GM23338 (cell line): Measurements from ENCODE around the gene FAM13A. TPM values are rescaled to one million over a fixed set of nuclear protein-coding genes. Genes with fewer than 3 reads are reported as not detected.

Experiments
- ATAC-seq: fragments of 200-7000 bp; cut with Tn5 transposase; 3 replicates; pipeline ENCODE4 v1.9.1; 2020
- DNase-seq: peaks from one replicate; pipeline ENCODE4 v3.0.0-alpha.2; 2015; ENCODE audit warnings: low spot score
- H2AFZ ChIP-seq: fragments of 200-600 bp; sonication (generic); 2 replicates; pipeline ENCODE4 v1.8.0; 2016; ENCODE audit warnings: antibody characterized with exemption, mild to moderate bottlenecking, moderate library complexity
- H3F3A ChIP-seq: fragments of 200-600 bp; sonication (generic); replicated peaks from 2 replicates; pipeline ENCODE4 v1.8.0; 2017; ENCODE audit warnings: antibody characterized with exemption, mixed run types, low read depth
- H3K27ac ChIP-seq: fragments of 200-600 bp; sonication (generic); 2 replicates; pipeline ENCODE4 v1.6.1; 2016; ENCODE audit warnings: low read depth
- H3K27me3 ChIP-seq: fragments of 200-600 bp; sonication (generic); 2 replicates; pipeline ENCODE4 v1.8.0; 2016; ENCODE audit warnings: mild to moderate bottlenecking, mixed run types, moderate library complexity; ENCODE audit not compliant: insufficient read depth
- H3K36me3 ChIP-seq: fragments of 200-600 bp; sonication (generic); 2 replicates; pipeline ENCODE4 v1.8.0; 2016; ENCODE audit warnings: mild to moderate bottlenecking; ENCODE audit not compliant: insufficient read depth
- H3K4me1 ChIP-seq: fragments of 200-600 bp; sonication (generic); 2 replicates; pipeline ENCODE4 v1.8.0; 2016; ENCODE audit warnings: mild to moderate bottlenecking, moderate library complexity; ENCODE audit not compliant: insufficient read depth
- H3K4me2 ChIP-seq: fragments of 200-600 bp; sonication (generic); 2 replicates; pipeline ENCODE4 v1.7.1; 2017; ENCODE audit warnings: mixed run types
- H3K4me3 ChIP-seq: fragments of 200-600 bp; sonication (generic); 2 replicates; pipeline ENCODE4 v1.6.1; 2016; ENCODE audit warnings: mixed run types
- H3K79me2 ChIP-seq: fragments of 200-600 bp; sonication (generic); replicated peaks from 2 replicates; pipeline ENCODE4 v1.8.0; 2017; ENCODE audit warnings: mild to moderate bottlenecking; ENCODE audit not compliant: insufficient read depth
- H3K9me2 ChIP-seq: fragments of 200-600 bp; sonication (generic); 2 replicates; pipeline ENCODE4 v1.8.0; 2017; ENCODE audit not compliant: insufficient read depth
- H4K20me1 ChIP-seq: fragments of 200-600 bp; sonication (generic); replicated peaks from 2 replicates; pipeline ENCODE4 v1.8.0; 2017; ENCODE audit warnings: mild to moderate bottlenecking; ENCODE audit not compliant: insufficient read depth
- H3K27ac Mint-ChIP-seq: 2 replicates; pipeline ENCODE4 v1.8.0; 2020; ENCODE audit warnings: inconsistent platforms, mild to moderate bottlenecking, moderate library complexity, mixed read lengths
- H3K27me3 Mint-ChIP-seq: 3 replicates; pipeline ENCODE4 v1.8.0; 2022; ENCODE audit warnings: low read depth, mild to moderate bottlenecking, moderate library complexity, mixed read lengths, inconsistent platforms; ENCODE audit not compliant: insufficient read depth, poor library complexity
- H3K36me3 Mint-ChIP-seq: 3 replicates; pipeline ENCODE4 v1.8.0; 2021; ENCODE audit warnings: low read depth, mild to moderate bottlenecking, inconsistent platforms, moderate library complexity, mixed read lengths
- H3K4me1 Mint-ChIP-seq: 3 replicates; pipeline ENCODE4 v1.8.0; 2020; ENCODE audit warnings: mild to moderate bottlenecking, inconsistent platforms, mixed read lengths
- H3K4me3 Mint-ChIP-seq: 3 replicates; pipeline ENCODE4 v1.8.0; 2021; ENCODE audit warnings: moderate library complexity, mild to moderate bottlenecking, inconsistent platforms, mixed read lengths
- H3K9me3 Mint-ChIP-seq: 3 replicates; pipeline ENCODE4 v1.8.0; 2020; ENCODE audit warnings: moderate library complexity, mild to moderate bottlenecking, inconsistent platforms, mixed read lengths
- CREB1 ChIP-seq: fragments of 250-450 bp; sonication (Bioruptor Pico); IDR thresholded peaks from 2 replicates; pipeline ENCODE4 v1.5.0; 2020; ENCODE audit warnings: low read depth, mild to moderate bottlenecking, moderate library complexity
- EZH2 ChIP-seq: fragments of 200-600 bp; sonication (generic); IDR thresholded peaks from one replicate; pipeline ENCODE4 v1.8.0; 2017; ENCODE audit warnings: antibody characterized with exemption, mild to moderate bottlenecking, low read depth; ENCODE audit not compliant: unreplicated experiment
- EZH2phosphoT487 ChIP-seq: fragments of 200-600 bp; sonication (generic); IDR thresholded peaks from one replicate; pipeline ENCODE4 v1.8.1; 2018; ENCODE audit warnings: antibody characterized with exemption; ENCODE audit not compliant: unreplicated experiment
- JUNB ChIP-seq: IDR thresholded peaks from one replicate; pipeline ENCODE4 v1.6.1; 2016; ENCODE audit warnings: antibody characterized with exemption; ENCODE audit not compliant: unreplicated experiment
- NANOG ChIP-seq: IDR thresholded peaks from 2 replicates; pipeline ENCODE4 v1.6.1; 2016; ENCODE audit warnings: antibody characterized with exemption, borderline replicate concordance
- POLR2AphosphoS5 ChIP-seq: IDR thresholded peaks from 2 replicates; pipeline ENCODE4 v1.6.1; 2016; ENCODE audit warnings: antibody characterized with exemption, low read depth
- STAT1 ChIP-seq: IDR thresholded peaks from one replicate; pipeline ENCODE4 v1.6.1; 2016; ENCODE audit warnings: antibody characterized with exemption; ENCODE audit not compliant: unreplicated experiment
- ZNF114 ChIP-seq: fragments of 250-450 bp; sonication (Bioruptor Pico); IDR thresholded peaks from 2 replicates; pipeline ENCODE4 v1.5.0; 2020; ENCODE audit warnings: mild to moderate bottlenecking, moderate library complexity
- ZNF331 ChIP-seq: fragments of 250-450 bp; sonication (Bioruptor Pico); IDR thresholded peaks from 2 replicates; pipeline ENCODE4 v1.5.0; 2020; ENCODE audit warnings: low read depth, mild to moderate bottlenecking, moderate library complexity
- polyA plus RNA-seq: library from polyadenylated mRNA; unstranded; fragments of >200 nt; fragmentation: Nextera tagmentation; extraction: Ambion mirVana; gene quantifications from 2 replicates; pipeline ENCODE4 v1.2.1, GENCODE V29; 2016
- total RNA-seq: library from RNA; depleted of rRNA; stranded (reverse); fragments of >200 nt; shearing (Covaris generic); gene quantifications from 2 replicates; pipeline ENCODE4 v1.2.3, GENCODE V29; 2014
- TF ChIP-seq, protein P1 (sequence below): fragments of 250-450 bp; sonication (Bioruptor Pico); IDR thresholded peaks from 2 replicates; pipeline ENCODE4 v1.5.0; 2020; ENCODE audit warnings: mild to moderate bottlenecking, moderate library complexity
- TF ChIP-seq, protein P2 (sequence below): IDR thresholded peaks from one replicate; pipeline ENCODE4 v1.6.1; 2018; ENCODE audit warnings: antibody characterized with exemption; ENCODE audit not compliant: unreplicated experiment
- TF ChIP-seq, protein P3 (sequence below): IDR thresholded peaks from 2 replicates; pipeline ENCODE4 v1.6.1; 2016; ENCODE audit warnings: antibody characterized with exemption
- TF ChIP-seq, protein P4 (sequence below), 2 experiments: fragments of 200-600 bp in 1 of 2; sonication (generic) in 1 of 2; conservative IDR thresholded peaks; 2 replicates each; pipeline versions ENCODE4 v1.5.1 to v1.6.1; 2016 to 2017; ENCODE audit warnings: antibody characterized with exemption in 2 of 2, low read depth in 2 of 2, mild to moderate bottlenecking in 2 of 2, moderate library complexity in 1 of 2

Gene FAM13A
- total and polyA plus RNA-seq, 2 experiments from 2014 or later: 13.9 to 28.4 TPM

DNA sequence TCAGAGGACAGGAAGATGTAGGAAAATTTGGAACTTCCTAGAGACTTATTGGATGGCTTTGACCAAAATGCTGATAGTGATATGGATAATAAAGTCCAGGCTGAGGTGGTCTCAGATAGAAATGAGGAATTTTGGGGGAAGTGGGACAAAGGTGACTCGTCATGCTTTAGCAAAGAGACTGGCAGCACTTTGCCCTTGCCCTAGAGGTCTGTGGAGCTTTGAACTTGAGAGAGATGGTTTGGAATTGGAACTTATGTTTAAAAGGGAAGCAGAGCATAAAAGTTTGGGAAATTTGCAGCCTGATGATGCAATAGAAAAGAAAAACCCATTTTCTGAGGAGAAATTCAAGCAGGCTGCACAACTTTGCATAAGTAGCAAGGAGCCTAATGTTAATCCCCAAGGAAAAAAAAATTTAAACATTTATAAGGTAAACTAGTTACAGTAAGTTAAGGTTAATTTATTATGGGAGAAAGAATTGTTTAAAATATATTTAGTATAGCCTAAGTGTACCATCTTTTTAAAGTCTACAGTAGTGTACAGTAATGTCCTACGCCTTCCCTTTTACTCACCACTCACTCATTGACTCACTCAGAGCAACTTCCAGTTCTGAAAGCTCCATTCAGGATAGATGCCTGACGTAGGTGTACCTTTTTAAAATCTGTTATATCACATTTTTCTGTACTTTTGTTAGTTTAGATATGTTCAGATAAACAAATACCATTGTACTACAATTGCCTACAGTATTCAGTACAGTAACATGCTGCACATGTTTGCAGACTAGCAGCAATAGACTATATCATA, 101.2 kb downstream of the FAM13A start:
- Mint-ChIP-seq H3K9me3 (peaks cover 18% of the 10 kb centered on the region), H3K4me3 (no peak overlapping the region), H3K27ac (peak overlapping the region; percentile 18; the same call in 1 of the 2 replicates), H3K4me1 (peaks cover 33% of the 10 kb centered on the region), H3K36me3 (peaks cover 33% of the 10 kb centered on the region), H3K27me3 (peaks cover 3% of the 10 kb centered on the region)
- H3K4me1 ChIP-seq: peaks cover 19% of the 10 kb centered on the region
- DNase-seq (no peak), ATAC-seq (no peak)
- no peaks in the 10 kb centered on the region for H4K20me1 ChIP-seq
- H3K27me3 ChIP-seq: no peaks in the 10 kb centered on the region
- no peaks in the 10 kb centered on the region for H3K79me2 ChIP-seq
- H3F3A ChIP-seq: no peaks in the 10 kb centered on the region
- TF ChIP-seq, protein P1, sequence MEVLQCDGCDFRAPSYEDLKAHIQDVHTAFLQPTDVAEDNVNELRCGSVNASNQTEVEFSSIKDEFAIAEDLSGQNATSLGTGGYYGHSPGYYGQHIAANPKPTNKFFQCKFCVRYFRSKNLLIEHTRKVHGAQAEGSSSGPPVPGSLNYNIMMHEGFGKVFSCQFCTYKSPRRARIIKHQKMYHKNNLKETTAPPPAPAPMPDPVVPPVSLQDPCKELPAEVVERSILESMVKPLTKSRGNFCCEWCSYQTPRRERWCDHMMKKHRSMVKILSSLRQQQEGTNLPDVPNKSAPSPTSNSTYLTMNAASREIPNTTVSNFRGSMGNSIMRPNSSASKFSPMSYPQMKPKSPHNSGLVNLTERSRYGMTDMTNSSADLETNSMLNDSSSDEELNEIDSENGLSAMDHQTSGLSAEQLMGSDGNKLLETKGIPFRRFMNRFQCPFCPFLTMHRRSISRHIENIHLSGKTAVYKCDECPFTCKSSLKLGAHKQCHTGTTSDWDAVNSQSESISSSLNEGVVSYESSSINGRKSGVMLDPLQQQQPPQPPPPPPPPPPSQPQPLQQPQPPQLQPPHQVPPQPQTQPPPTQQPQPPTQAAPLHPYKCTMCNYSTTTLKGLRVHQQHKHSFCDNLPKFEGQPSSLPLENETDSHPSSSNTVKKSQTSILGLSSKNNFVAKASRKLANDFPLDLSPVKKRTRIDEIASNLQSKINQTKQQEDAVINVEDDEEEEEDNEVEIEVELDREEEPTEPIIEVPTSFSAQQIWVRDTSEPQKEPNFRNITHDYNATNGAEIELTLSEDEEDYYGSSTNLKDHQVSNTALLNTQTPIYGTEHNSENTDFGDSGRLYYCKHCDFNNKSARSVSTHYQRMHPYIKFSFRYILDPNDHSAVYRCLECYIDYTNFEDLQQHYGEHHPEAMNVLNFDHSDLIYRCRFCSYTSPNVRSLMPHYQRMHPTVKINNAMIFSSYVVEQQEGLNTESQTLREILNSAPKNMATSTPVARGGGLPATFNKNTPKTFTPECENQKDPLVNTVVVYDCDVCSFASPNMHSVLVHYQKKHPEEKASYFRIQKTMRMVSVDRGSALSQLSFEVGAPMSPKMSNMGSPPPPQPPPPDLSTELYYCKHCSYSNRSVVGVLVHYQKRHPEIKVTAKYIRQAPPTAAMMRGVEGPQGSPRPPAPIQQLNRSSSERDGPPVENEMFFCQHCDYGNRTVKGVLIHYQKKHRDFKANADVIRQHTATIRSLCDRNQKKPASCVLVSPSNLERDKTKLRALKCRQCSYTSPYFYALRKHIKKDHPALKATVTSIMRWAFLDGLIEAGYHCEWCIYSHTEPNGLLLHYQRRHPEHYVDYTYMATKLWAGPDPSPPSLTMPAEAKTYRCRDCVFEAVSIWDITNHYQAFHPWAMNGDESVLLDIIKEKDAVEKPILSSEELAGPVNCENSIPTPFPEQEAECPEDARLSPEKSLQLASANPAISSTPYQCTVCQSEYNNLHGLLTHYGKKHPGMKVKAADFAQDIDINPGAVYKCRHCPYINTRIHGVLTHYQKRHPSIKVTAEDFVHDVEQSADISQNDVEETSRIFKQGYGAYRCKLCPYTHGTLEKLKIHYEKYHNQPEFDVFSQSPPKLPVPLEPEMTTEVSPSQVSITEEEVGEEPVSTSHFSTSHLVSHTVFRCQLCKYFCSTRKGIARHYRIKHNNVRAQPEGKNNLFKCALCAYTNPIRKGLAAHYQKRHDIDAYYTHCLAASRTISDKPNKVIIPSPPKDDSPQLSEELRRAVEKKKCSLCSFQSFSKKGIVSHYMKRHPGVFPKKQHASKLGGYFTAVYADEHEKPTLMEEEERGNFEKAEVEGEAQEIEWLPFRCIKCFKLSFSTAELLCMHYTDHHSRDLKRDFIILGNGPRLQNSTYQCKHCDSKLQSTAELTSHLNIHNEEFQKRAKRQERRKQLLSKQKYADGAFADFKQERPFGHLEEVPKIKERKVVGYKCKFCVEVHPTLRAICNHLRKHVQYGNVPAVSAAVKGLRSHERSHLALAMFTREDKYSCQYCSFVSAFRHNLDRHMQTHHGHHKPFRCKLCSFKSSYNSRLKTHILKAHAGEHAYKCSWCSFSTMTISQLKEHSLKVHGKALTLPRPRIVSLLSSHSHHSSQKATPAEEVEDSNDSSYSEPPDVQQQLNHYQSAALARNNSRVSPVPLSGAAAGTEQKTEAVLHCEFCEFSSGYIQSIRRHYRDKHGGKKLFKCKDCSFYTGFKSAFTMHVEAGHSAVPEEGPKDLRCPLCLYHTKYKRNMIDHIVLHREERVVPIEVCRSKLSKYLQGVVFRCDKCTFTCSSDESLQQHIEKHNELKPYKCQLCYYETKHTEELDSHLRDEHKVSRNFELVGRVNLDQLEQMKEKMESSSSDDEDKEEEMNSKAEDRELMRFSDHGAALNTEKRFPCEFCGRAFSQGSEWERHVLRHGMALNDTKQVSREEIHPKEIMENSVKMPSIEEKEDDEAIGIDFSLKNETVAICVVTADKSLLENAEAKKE (CRISPR knock-in tag): no peak
- TF ChIP-seq EZH2: no peak
- no peak for TF ChIP-seq EZH2phosphoT487
- TF ChIP-seq, protein P2, sequence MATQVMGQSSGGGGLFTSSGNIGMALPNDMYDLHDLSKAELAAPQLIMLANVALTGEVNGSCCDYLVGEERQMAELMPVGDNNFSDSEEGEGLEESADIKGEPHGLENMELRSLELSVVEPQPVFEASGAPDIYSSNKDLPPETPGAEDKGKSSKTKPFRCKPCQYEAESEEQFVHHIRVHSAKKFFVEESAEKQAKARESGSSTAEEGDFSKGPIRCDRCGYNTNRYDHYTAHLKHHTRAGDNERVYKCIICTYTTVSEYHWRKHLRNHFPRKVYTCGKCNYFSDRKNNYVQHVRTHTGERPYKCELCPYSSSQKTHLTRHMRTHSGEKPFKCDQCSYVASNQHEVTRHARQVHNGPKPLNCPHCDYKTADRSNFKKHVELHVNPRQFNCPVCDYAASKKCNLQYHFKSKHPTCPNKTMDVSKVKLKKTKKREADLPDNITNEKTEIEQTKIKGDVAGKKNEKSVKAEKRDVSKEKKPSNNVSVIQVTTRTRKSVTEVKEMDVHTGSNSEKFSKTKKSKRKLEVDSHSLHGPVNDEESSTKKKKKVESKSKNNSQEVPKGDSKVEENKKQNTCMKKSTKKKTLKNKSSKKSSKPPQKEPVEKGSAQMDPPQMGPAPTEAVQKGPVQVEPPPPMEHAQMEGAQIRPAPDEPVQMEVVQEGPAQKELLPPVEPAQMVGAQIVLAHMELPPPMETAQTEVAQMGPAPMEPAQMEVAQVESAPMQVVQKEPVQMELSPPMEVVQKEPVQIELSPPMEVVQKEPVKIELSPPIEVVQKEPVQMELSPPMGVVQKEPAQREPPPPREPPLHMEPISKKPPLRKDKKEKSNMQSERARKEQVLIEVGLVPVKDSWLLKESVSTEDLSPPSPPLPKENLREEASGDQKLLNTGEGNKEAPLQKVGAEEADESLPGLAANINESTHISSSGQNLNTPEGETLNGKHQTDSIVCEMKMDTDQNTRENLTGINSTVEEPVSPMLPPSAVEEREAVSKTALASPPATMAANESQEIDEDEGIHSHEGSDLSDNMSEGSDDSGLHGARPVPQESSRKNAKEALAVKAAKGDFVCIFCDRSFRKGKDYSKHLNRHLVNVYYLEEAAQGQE: no peak
- TF ChIP-seq POLR2AphosphoS5: no peak
- TF ChIP-seq ZNF114 (CRISPR knock-in tag): no peak
- no peak for TF ChIP-seq STAT1
- TF ChIP-seq, protein P3, sequence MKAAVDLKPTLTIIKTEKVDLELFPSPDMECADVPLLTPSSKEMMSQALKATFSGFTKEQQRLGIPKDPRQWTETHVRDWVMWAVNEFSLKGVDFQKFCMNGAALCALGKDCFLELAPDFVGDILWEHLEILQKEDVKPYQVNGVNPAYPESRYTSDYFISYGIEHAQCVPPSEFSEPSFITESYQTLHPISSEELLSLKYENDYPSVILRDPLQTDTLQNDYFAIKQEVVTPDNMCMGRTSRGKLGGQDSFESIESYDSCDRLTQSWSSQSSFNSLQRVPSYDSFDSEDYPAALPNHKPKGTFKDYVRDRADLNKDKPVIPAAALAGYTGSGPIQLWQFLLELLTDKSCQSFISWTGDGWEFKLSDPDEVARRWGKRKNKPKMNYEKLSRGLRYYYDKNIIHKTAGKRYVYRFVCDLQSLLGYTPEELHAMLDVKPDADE: no peak
- TF ChIP-seq ZNF331 (CRISPR knock-in tag): no peak
- TF ChIP-seq CREB1 (CRISPR knock-in tag): no peak
- TF ChIP-seq, protein P4, sequence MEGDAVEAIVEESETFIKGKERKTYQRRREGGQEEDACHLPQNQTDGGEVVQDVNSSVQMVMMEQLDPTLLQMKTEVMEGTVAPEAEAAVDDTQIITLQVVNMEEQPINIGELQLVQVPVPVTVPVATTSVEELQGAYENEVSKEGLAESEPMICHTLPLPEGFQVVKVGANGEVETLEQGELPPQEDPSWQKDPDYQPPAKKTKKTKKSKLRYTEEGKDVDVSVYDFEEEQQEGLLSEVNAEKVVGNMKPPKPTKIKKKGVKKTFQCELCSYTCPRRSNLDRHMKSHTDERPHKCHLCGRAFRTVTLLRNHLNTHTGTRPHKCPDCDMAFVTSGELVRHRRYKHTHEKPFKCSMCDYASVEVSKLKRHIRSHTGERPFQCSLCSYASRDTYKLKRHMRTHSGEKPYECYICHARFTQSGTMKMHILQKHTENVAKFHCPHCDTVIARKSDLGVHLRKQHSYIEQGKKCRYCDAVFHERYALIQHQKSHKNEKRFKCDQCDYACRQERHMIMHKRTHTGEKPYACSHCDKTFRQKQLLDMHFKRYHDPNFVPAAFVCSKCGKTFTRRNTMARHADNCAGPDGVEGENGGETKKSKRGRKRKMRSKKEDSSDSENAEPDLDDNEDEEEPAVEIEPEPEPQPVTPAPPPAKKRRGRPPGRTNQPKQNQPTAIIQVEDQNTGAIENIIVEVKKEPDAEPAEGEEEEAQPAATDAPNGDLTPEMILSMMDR (conservative IDR thresholded peaks at IDR 0.05; ENCODE audit: low read depth in 2 of 2): no peak
- no peak for TF ChIP-seq JUNB
- no peak for TF ChIP-seq NANOG
- H3K9me2 ChIP-seq: no peaks in the 10 kb centered on the region
- H3K4me2 ChIP-seq: no peak overlapping the region
- no peak overlapping the region for H3K27ac ChIP-seq
- no peak overlapping the region for H2AFZ ChIP-seq
- H3K4me3 ChIP-seq: no peak overlapping the region
- H3K36me3 ChIP-seq: no peaks in the 10 kb centered on the region
